CD1c-positive myeloid dendritic cell (primary cell): ENCODE results near the gene TOP3B.

Experiments
- DNase-seq: peaks from one replicate; pipeline ENCODE4 v3.0.0-alpha.2; 2016; ENCODE audit errors: extremely low spot score

Gene TOP3B

GRCh38 chr22:21981874-21982273 is 713 bp downstream of the TOP3B start:
- no peak for DNase-seq

- no peak for DNase-seq
These were observed 2.0 kb downstream of the TOP3B start for GRCh38 chr22:21980547-21980946.

- no peak for DNase-seq
These were observed 3.8 kb downstream of the TOP3B start for GRCh38 chr22:21978564-21979386.

DNA sequence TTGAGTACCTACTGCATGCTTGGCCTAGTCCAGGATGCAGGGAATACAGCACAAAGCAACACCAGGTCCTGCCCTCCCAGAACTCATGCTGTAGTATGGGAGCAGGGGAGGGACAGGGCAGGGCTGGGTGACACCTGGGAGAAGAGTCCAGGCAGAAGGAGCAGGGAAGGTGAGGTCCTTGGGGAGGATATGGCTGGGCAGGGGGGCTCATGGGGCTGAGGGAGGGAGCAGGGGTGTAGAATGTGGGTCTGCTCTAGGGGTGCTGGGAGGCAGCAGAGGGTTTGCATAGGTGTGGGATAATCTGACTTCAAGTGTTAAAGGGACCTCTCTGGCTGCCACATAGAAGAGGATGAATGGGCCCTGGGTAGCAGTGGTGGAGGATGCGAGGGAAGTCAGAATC is 4.8 kb downstream of the TOP3B start:
- DNase-seq, result no peak

- DNase-seq, result no peak
These were observed 6.7 kb downstream of the TOP3B start for GRCh38 chr22:21975854-21976345.

DNA sequence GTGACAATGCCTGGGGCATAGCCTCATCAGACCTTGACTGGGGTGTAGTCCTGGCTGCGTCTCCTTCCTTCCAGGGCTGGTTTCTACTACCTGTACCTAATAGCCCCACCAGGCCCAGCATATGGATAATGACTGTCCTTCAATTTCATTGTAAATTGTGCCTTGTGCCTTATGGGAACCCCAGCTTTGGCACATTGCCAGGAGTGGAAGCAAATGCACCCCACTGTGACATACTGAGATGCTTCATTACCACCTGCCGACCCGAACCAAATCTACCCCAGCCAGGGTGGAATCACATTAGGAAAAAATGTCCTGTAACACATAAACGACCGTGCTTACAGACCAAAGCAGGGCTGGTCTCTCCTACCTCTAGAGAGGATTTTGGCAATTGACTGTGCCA is 7.3 kb downstream of the TOP3B start:
- DNase-seq, result no peak

- DNase-seq, result no peak
These were observed 8.4 kb downstream of the TOP3B start for GRCh38 chr22:21974058-21974649.

DNA sequence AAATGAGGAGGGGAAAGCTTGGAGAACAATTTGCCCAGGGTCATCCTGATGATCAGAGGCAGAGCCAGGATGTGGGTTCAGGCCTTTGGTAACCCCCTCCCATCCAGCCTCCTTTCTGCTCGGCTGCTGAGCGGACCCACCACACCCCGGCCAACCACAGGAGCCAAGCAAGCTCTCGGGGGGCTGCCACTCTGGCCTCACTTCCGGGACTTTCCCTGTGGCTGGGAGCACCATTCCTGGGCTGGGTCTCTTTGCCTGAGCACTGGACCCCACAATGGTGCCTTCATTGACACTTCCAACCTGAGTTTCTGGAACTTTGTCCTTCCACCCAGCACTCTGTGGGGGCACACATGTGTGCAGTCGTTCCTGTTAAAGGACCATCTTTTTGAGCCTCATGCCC is 9.8 kb downstream of the TOP3B start:
- no peak for DNase-seq

DNA sequence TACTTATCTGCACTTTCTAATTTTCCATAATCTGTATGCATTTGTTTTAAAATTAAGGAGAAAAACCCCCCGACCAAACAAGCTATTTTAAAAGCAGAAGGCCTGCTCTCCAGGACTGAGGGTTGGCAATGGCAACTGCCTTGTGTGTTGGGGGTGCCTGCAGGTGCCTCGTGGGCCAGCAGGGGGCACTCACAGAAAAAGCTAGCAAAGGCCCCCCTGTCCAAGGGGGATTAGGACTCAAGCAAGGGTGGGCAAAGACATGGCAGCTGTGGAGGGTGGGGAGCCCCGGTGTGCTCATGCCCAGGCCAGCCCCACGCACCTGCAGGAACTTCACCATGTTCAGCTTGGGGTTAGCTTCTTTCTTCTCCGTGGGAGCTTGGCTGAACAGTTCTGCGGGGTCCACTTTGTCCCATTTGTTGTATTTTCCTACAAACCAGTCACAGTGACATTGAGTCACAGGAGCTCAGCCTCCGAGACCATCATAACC is 10.3 kb downstream of the TOP3B start:
- DNase-seq, result peak; percentile 46

DNA sequence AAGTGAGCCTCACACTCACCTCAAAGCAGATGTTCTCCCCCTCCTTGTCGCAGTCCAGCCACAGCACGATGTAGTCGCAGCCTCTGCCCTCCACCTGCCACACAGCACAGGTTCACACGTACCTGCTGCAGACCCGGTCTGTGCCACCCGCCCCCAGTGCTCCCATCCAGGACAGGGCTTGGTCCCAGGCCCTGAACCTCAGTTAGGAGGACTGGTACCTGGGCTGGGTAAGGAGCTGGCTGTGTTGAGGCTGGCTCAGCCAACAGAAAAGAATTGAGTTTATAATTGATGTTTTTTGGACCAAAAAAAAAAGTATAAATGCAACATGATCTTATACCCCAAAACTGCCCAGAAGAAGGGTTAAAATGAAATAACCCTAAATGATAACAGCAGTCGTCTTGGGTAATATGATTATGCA is 10.7 kb downstream of the TOP3B start:
- no peak for DNase-seq

DNA sequence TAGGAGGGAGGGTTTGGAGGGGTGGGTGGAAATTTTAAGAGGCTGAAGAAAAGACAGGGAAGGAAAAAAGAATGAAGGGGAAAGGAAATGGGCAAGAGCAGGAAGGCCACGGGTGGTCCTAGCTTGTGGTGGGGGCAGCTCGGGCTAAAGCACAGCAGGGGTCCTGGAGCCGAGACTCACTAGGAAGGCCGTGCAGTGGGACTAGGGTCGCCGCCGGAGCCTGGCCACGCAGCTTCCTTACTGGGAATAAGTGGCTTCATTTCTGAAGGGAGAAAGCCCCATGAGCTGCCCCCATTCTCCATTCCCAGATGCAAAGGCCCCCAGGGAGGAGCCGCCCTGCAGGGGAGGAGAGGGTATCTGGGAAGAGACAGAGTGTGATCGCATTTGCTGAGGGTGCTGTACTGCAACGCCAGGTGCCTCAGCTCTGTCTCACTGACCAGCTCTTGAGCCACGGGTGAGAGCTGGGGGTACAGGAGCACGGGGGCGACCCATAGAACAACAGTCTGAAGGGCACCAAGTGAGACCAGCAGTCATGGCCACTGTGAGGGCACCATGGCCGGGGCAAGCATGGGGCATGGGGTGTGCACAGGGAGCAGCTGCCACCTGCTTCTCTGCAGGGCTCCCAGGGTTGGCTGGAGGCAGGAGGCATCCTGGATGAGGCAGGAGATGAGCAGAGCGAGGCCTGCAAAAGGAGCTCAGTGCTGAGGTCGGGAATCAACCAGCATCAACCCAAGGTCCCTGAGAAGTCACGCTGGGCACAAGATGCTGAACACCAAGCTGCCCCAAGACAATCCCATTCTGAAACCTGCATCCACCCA is 11.6 kb downstream of the TOP3B start:
- no peak for DNase-seq

GRCh38 chr22:21970037-21970799 is 12.4 kb downstream of the TOP3B start:
- DNase-seq, result no peak

- no peak for DNase-seq
These were observed 14.0 kb downstream of the TOP3B start for GRCh38 chr22:21968452-21969129.

DNA sequence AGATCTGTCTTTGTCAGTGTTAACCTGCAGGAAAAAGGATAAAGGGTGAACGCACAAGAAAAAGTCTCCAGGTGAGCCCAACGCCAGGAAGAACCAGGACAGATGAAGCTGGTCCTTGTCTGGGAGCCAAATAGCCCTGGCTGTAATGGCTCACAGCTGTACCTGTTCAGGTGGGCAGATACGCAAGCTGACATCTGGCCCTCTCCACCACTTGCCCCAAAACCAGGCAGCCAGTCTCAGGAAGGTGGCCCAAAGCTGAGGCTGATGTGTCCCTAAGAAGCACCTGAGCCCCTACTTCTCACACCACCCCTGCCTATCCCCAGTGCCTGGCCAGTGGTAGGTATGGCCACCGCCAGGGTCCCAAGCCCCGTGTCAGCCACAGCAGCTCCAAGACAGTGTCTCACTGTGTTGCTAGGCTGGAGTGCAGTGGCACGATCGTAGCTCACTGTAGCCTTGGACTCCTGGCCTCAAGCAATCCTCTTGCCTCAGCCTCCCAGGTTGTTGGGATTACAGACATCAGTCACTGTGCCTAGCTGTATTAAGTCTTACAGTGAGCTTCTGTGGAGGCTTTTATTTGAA is 14.8 kb downstream of the TOP3B start:
- DNase-seq, result no peak

- no peak for DNase-seq
These were observed 15.7 kb downstream of the TOP3B start for GRCh38 chr22:21966643-21967516.

GRCh38 chr22:21965762-21966288 is 16.8 kb downstream of the TOP3B start:
- no peak for DNase-seq

DNA sequence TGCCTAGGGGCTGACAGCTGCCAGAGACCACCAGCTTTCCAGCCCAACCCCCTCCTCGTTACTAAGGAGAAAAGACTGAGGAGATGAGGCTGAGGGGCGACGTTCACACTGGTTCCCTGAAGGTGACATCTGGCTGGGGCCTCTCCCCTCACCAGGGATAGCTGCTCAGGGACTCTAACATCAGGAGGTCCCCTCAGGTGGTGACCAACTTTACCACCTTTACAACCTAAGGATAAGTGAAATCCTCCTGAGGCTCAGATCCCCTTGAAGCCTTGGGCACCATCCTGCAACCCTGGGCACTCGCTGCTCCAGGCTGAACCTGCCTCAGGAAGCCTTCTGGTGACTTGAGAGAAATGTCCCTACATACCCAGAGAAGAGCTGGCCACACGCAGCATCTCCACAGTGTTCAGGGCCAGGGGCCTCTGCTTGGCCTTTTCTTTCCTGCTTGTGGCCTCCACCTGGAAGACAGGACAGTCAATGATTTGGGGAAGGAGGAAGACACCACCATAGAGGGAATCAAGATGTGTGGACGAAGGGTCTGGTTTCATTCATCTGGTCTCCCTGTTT is 17.6 kb downstream of the TOP3B start:
- no peak for DNase-seq

DNA sequence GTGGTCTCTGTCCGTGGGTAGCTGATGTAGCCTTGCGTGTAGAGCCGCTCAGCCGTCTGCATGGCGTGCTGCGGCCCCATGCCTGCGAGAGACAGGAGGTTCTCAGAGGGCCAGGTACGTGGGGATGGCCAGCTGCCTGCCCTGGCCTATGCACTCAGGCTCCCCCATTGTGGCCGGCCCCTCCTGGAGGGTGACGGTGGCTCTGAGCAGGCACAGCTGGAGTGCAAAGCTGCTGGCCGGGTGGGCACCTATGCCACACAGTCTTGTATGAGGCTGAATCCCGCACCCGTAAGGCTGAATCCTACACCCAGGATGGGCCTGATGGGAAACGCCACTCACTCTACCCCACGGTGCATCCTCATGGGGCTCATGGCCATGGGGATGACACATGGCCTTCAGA is 18.4 kb downstream of the TOP3B start:
- DNase-seq, result no peak

DNA sequence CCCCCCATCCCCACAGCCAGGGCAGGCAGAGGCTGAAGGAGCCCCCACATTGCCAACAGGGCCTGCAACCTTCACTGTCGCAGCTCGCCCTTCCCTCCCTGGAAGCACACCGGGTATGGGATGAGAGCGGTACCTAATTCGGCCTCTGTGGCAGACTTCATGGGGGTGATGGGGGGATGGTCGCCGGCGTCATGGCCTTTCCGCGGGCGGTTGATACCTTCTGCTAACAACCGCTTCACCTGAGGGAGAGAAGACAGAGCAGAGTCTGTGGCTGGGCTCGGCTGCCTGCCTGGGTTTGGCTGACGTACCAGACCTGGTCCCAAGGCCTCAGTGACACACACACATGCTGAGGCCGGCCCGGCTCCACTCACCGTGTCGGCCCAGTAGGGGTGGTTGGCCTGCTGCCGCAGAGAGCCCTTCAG is 18.8 kb downstream of the TOP3B start:
- no peak for DNase-seq
